GM15510 (cell line): ENCODE results near the gene ZNF226.
A peak's percentile ranks its signal among the peaks of the same experiment; 100 is the strongest.

Source experiments
- POLR2A ChIP-seq: IDR thresholded peaks from 3 replicates; pipeline ENCODE4 v1.6.1; 2011; ENCODE audit warnings: borderline replicate concordance; ENCODE audit not compliant: insufficient read length; ENCODE audit errors: extremely low read depth

ZNF226 gene

GRCh38 chr19:44202974-44203373 is 38.1 kb downstream of the ZNF226 start:
- no peak for TF ChIP-seq POLR2A

- no peak for TF ChIP-seq POLR2A
These were observed 39.9 kb downstream of the ZNF226 start for GRCh38 chr19:44204772-44205171.

- peak; percentile 40 for TF ChIP-seq POLR2A
These were observed 42.4 kb downstream of the ZNF226 start for GRCh38 chr19:44207126-44207803.

GRCh38 chr19:44212250-44212865 is 47.5 kb downstream of the ZNF226 start, which contains the start of gene ZNF227:
Gene ZNF227, plus strand, starts transcription at chr19:44212532. Its CDS starts 5,261 bp downstream, at chr19:44217793.
- peak; percentile 75 for TF ChIP-seq POLR2A

- no peak for TF ChIP-seq POLR2A
These were observed 48.0 kb downstream of the ZNF226 start for GRCh38 chr19:44212866-44213346.
